ENCODE data around the gene RADIL.

The RADIL gene

DNA sequence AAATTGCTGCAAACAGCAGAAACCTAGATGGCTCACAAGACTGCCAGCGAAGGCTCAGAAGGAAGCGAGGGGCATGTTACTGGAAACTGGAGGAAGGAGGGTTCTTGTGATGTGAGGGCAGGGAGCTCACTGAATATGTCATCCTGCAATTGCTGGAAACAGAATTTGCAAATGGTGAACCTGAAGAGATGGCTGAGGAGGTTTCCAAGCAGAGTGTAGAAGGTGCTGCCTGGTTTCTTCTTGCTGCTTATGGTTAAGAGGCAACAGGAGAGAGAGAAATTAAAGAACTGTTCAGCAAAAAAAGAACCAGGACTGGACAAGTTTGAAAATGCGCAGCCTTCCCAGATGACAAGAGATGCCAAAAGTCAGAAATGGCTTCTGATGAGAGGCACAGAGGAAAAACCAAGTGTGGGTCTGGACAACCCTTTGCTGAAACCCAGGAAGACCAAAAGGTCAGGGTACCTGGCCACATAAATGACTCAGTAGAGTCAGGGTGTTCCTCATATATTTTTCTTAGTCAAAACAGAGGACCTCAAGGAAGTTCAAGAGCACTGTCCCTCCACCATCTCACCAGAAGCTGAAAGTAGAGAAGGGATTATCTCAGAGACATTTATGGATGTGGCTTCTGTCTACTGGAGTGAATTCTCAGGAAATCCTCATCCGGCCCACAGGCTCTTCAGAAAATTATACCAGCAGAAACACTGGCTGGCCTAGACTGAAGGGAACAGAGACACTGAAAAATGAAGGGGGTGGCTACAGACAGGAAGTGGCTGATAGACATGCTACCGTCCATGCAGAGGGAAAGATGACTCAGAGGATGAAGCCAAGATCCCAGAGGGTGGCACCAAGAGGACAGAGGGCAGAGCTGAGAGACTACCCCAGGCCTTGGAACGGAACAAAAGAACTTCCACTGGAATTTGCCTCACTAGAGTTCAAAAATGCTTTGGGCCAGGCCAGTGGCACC, 31.8 kb downstream of the RADIL start:
- TF ChIP-seq POLR2AphosphoS5 (IDR thresholded peaks at IDR 0.05; ENCODE audit: borderline replicate concordance, low read depth, low read length) (no peak), EZH2 (IDR thresholded peaks at IDR 0.05) (no peak), FOXP2 (optimal IDR thresholded peaks at IDR 0.05; ENCODE audit: control extremely low read depth, extremely low read length, insufficient read depth) (no peak)
- Histone ChIP-seq H3K36me3 (ENCODE audit: insufficient read depth, low read length) (no peaks in the 10 kb centered on the region), H3K9ac (ENCODE audit: insufficient read length) (no peak overlapping the region), H3K9me3 (ENCODE audit: low read depth, low read length) (no peaks in the 10 kb centered on the region), H3K4me3 (no peak overlapping the region), H3K27ac (no peak overlapping the region)
- DNase-seq (ENCODE audit: low read depth, low spot score) = no peak

GRCh38 chr7:4850262-4850795, 33.2 kb downstream of the RADIL start:
- Histone ChIP-seq H3K4me3 (no peak overlapping the region), H3K9ac (ENCODE audit: insufficient read length) (no peak overlapping the region), H3K9me3 (ENCODE audit: low read depth, low read length) (no peaks in the 10 kb centered on the region), H3K36me3 (ENCODE audit: insufficient read depth, low read length) (no peaks in the 10 kb centered on the region), H3K27ac (no peak overlapping the region)
- no peak for DNase-seq (ENCODE audit: low read depth, low spot score)
- no peak for TF ChIP-seq POLR2AphosphoS5 (IDR thresholded peaks at IDR 0.05; ENCODE audit: borderline replicate concordance, low read depth, low read length)
- TF ChIP-seq FOXP2 (optimal IDR thresholded peaks at IDR 0.05; ENCODE audit: control extremely low read depth, extremely low read length, insufficient read depth) = no peak
- no peak for TF ChIP-seq EZH2 (IDR thresholded peaks at IDR 0.05)

DNA sequence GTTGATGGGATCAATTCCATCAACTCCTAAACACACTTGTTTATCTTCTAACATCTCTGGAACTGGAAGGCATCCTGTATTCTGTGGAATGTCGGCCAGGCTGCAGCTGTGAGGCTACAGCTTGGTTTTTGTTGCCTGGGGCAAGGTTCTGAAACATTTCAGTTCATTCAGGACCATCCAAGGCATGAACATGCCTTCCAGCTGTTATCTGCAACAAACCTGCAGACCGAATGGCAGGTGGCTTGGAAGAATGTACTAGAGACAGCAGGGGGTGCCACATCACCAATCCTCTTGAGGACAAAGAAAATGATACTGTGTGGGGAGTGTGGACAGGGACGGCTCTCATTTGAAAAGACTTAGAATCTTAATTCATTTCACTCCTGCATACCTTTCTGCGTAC, 34.1 kb downstream of the RADIL start:
- H3K4me3 ChIP-seq = no peak overlapping the region
- H3K36me3 ChIP-seq (ENCODE audit: insufficient read depth, low read length) = no peaks in the 10 kb centered on the region
- no peak overlapping the region for H3K9ac ChIP-seq (ENCODE audit: insufficient read length)
- TF ChIP-seq FOXP2 (optimal IDR thresholded peaks at IDR 0.05; ENCODE audit: control extremely low read depth, extremely low read length, insufficient read depth) (no peak), EZH2 (IDR thresholded peaks at IDR 0.05) (no peak), POLR2AphosphoS5 (IDR thresholded peaks at IDR 0.05; ENCODE audit: borderline replicate concordance, low read depth, low read length) (no peak)
- no peak for DNase-seq (ENCODE audit: low read depth, low spot score)
- no peak overlapping the region for H3K27ac ChIP-seq
- H3K9me3 ChIP-seq (ENCODE audit: low read depth, low read length) = no peaks in the 10 kb centered on the region

DNA sequence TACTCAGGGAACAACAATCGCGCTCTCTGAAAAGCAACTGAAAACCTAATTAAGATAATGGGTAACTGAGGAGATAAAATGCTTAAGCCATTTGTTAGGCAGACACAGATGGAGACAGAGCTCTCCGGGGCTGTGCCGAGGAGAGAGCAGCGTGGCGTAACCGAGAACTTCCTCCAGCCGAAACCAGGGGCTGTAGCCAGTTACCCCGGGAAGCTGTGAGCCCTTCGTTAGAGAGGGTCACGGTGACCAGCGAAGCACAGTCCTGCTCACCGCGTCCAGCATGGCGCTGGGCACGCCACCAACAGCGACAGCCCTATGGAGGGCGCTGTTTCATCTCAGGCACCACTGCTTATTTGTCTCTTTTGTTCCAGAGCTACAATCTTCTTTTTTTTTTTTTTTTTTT, 37.8 kb downstream of the RADIL start:
- TF ChIP-seq POLR2AphosphoS5 (IDR thresholded peaks at IDR 0.05; ENCODE audit: borderline replicate concordance, low read depth, low read length) = no peak
- TF ChIP-seq FOXP2 (optimal IDR thresholded peaks at IDR 0.05; ENCODE audit: control extremely low read depth, extremely low read length, insufficient read depth) = no peak
- TF ChIP-seq EZH2 (IDR thresholded peaks at IDR 0.05) = no peak
- no peak for DNase-seq (ENCODE audit: low read depth, low spot score)
- Histone ChIP-seq H3K9me3 (ENCODE audit: low read depth, low read length) (no peaks in the 10 kb centered on the region), H3K9ac (ENCODE audit: insufficient read length) (no peak overlapping the region), H3K36me3 (ENCODE audit: insufficient read depth, low read length) (no peaks in the 10 kb centered on the region), H3K4me3 (no peak overlapping the region), H3K27ac (no peak overlapping the region)

DNA sequence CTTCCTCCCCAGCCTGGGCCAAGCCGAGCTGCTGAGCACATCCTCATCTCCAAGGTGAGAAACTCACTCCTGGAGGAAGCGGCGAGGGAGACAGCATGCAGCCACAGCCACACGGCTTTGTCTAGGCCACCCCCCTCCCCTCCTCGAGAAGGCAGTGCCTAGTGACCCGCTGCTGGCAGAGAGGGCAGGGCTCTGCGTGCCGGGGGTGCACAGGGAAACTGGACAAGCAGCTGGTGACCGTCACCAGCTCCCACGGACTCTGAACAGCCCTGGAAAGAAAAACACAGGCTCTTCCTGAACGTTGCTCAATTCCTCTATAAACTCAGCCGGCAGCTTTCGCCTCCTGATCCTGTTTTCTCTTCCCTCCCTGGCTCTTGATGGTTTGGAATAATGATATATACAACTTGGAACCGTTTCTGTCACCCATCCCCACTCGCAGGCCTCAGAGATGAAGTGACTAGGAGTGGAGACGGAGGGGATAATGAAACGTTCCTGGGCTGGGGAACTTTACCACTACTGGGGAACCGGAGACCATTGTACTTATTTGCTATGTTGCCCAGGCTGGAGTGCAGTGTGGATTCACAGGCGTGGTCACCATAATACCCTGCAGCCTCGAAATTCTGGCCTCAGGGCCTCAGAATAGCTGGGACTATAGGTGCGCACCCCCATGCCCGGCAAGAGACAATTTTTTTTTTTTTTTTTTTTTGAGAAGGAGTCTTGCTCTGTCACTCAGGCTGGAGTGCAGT, 41.0 kb downstream of the RADIL start:
- H3K4me3 ChIP-seq = no peak overlapping the region
- no peak for DNase-seq (ENCODE audit: low read depth, low spot score)
- no peak overlapping the region for H3K9ac ChIP-seq (ENCODE audit: insufficient read length)
- no peaks in the 10 kb centered on the region for H3K36me3 ChIP-seq (ENCODE audit: insufficient read depth, low read length)
- TF ChIP-seq EZH2 (IDR thresholded peaks at IDR 0.05) (no peak), POLR2AphosphoS5 (IDR thresholded peaks at IDR 0.05; ENCODE audit: borderline replicate concordance, low read depth, low read length) (no peak), FOXP2 (optimal IDR thresholded peaks at IDR 0.05; ENCODE audit: control extremely low read depth, extremely low read length, insufficient read depth) (no peak)
- H3K27ac ChIP-seq = no peak overlapping the region
- H3K9me3 ChIP-seq (ENCODE audit: low read depth, low read length) = no peaks in the 10 kb centered on the region

DNA sequence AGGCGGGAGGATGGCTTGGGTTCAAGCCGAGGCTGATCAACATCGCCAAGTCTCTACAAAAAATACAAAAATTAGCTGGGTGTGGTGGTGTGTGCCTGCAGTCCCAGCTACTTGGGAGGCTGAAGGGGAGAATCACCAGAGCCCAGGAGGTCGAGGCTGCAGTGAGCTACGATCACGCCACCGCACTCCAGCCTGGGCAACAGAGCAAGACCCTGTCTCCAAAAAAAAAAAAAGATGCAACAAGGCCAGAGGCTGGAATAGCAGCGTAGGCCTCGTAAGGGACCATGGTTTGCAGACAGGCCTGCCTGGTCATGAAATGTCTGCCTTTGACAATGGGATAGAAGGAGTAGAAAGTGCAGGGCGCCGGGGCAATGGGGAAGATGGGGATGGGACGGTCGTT, 41.7 kb downstream of the RADIL start:
- no peak overlapping the region for H3K27ac ChIP-seq

GRCh38 chr7:4841007-4841784, 42.3 kb downstream of the RADIL start:
- no peak for DNase-seq (ENCODE audit: low read depth, low spot score)
- Histone ChIP-seq H3K9me3 (ENCODE audit: low read depth, low read length) (no peaks in the 10 kb centered on the region), H3K4me3 (no peak overlapping the region), H3K27ac (no peak overlapping the region), H3K9ac (ENCODE audit: insufficient read length) (no peak overlapping the region), H3K36me3 (ENCODE audit: insufficient read depth, low read length) (no peaks in the 10 kb centered on the region)
- no peak for TF ChIP-seq FOXP2 (optimal IDR thresholded peaks at IDR 0.05; ENCODE audit: control extremely low read depth, extremely low read length, insufficient read depth)
- no peak for TF ChIP-seq POLR2AphosphoS5 (IDR thresholded peaks at IDR 0.05; ENCODE audit: borderline replicate concordance, low read depth, low read length)
- TF ChIP-seq EZH2 (IDR thresholded peaks at IDR 0.05) = no peak

More for the DNA sequence above, 41.7 kb downstream of the RADIL start:
- no peaks in the 10 kb centered on the region for H3K9me3 ChIP-seq (ENCODE audit: low read depth, low read length)
- no peaks in the 10 kb centered on the region for H3K36me3 ChIP-seq (ENCODE audit: insufficient read depth, low read length)
- H3K9ac ChIP-seq (ENCODE audit: insufficient read length) = no peak overlapping the region
- TF ChIP-seq POLR2AphosphoS5 (IDR thresholded peaks at IDR 0.05; ENCODE audit: borderline replicate concordance, low read depth, low read length) (no peak), FOXP2 (optimal IDR thresholded peaks at IDR 0.05; ENCODE audit: control extremely low read depth, extremely low read length, insufficient read depth) (no peak), EZH2 (IDR thresholded peaks at IDR 0.05) (no peak)
- H3K4me3 ChIP-seq = no peak overlapping the region
- no peak for DNase-seq (ENCODE audit: low read depth, low spot score)

All from SK-N-MC (cell line).